ENCODE measurements around the gene MMP25. TPM values are rescaled to one million over a fixed set of nuclear protein-coding genes. Genes with fewer than 3 reads are reported as not detected.

The MMP25 gene
- total RNA-seq, 1 experiment from 2014 or later = 49.0 TPM

DNA sequence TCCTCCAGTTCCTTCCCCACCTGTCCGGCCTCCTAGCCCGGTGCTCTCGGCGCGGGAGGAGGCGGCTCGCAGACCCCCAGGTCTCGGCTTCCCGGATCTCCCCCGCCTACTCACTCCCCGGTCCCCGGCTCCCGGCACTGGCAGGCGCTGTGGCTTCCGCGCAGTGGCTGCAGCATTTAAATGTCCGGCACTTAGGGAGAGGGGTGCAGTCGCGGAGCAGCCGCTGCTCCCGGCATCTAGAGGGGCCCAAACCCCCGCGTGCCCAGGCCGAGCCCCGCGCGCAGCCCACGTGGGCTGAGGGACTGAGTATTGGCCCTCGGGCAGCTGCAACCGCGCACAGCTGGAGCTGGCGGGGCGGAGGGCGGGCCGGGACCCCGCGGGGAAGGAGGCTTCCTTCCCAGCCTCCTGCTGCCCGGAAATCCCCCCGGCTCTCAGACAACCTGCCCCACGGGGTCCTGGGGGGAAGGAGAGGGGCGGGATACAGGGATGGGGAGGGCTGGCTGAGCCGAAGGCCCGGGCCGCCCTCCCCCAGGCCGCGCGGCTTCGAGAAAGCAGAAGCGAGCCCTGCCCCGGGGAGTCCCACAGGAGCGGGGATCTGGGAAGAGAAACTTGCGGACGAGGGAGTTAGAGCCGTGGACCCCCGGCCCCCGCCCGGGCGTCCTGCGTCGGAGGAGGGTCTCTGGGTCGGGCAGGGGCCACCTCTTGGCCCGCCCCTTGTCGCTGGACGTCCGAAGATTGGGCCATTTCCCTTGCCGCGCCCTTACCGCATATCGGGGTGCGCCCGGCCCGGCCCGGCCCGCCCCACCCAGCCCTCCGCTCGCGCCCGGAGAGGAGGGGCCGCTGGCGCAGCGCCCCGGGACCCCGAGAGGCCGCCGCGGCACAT lies at the start of gene MMP25 (continued):
- TF ChIP-seq, protein P1, sequence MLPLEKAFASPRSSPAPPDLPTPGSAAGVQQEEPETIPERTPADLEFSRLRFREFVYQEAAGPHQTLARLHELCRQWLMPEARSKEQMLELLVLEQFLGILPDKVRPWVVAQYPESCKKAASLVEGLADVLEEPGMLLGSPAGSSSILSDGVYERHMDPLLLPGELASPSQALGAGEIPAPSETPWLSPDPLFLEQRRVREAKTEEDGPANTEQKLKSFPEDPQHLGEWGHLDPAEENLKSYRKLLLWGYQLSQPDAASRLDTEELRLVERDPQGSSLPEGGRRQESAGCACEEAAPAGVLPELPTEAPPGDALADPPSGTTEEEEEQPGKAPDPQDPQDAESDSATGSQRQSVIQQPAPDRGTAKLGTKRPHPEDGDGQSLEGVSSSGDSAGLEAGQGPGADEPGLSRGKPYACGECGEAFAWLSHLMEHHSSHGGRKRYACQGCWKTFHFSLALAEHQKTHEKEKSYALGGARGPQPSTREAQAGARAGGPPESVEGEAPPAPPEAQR (CRISPR knock-in tag; IDR thresholded peaks at IDR 0.05) = no peak
- TF ChIP-seq ZBTB21 (CRISPR knock-in tag; IDR thresholded peaks at IDR 0.05; ENCODE audit: borderline replicate concordance) = no peak
- no peak; the same call in 1 of the 2 replicates for TF ChIP-seq CREM (CRISPR knock-in tag; IDR thresholded peaks at IDR 0.05)
- TF ChIP-seq, protein P2, sequence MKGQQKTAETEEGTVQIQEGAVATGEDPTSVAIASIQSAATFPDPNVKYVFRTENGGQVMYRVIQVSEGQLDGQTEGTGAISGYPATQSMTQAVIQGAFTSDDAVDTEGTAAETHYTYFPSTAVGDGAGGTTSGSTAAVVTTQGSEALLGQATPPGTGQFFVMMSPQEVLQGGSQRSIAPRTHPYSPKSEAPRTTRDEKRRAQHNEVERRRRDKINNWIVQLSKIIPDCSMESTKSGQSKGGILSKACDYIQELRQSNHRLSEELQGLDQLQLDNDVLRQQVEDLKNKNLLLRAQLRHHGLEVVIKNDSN (CRISPR knock-in tag; IDR thresholded peaks at IDR 0.05) = peak; percentile 56; the same call in 1 of the 2 replicates
- TF ChIP-seq EMX1 (CRISPR knock-in tag; IDR thresholded peaks at IDR 0.05) = no peak
- no peak for TF ChIP-seq ZNF532 (CRISPR knock-in tag; IDR thresholded peaks at IDR 0.05; ENCODE audit: borderline replicate concordance)
- TF ChIP-seq CTCF (IDR thresholded peaks at IDR 0.05) = no peak
- TF ChIP-seq GTF2I (CRISPR knock-in tag; conservative IDR thresholded peaks at IDR 0.05) = no peak
- TF ChIP-seq ARID4B (CRISPR knock-in tag; IDR thresholded peaks at IDR 0.05; ENCODE audit: borderline replicate concordance) = peak; percentile 43; the same call in 1 of the 2 replicates
- no peak for TF ChIP-seq ZNF263 (CRISPR knock-in tag; IDR thresholded peaks at IDR 0.05; ENCODE audit: low read depth)

GRCh38 chr16:2999929-3000328 lies 46.4 kb upstream of the MMP25 start:
- Mint-ChIP-seq H3K27ac (no peak overlapping the region), H3K36me3 (no peaks in the 10 kb centered on the region), H3K4me3 (no peak overlapping the region), H3K4me1 (peaks cover 5% of the 10 kb centered on the region), H3K9me3 (no peaks in the 10 kb centered on the region), H3K27me3 (ENCODE audit: low read depth) (no peaks in the 10 kb centered on the region)
- no peak for DNase-seq (ENCODE audit: low spot score)
- no peak for ATAC-seq
- ChIA-PET CTCF (interaction anchor here (1.1 to 13.4 kb wide), 3 partner anchors 9 to 30 kb away, joined by 3 to 355 read pairs (median 13); no protein-coding TSS in a partner anchor), POLR2A (interaction anchor here (13.9 kb wide), 1 partner anchor 22 kb away, joined by 502 read pairs; the partner anchor contains the start of genes CLDN6, HCFC1R1, THOC6 and TNFRSF12A)
- TF ChIP-seq RELA (CRISPR knock-in tag; IDR thresholded peaks at IDR 0.05; ENCODE audit: borderline replicate concordance) = no peak
- no peak for TF ChIP-seq ETV6 (CRISPR knock-in tag; IDR thresholded peaks at IDR 0.05)
- TF ChIP-seq ERG (CRISPR knock-in tag; IDR thresholded peaks at IDR 0.05) = no peak
- TF ChIP-seq, protein P3, sequence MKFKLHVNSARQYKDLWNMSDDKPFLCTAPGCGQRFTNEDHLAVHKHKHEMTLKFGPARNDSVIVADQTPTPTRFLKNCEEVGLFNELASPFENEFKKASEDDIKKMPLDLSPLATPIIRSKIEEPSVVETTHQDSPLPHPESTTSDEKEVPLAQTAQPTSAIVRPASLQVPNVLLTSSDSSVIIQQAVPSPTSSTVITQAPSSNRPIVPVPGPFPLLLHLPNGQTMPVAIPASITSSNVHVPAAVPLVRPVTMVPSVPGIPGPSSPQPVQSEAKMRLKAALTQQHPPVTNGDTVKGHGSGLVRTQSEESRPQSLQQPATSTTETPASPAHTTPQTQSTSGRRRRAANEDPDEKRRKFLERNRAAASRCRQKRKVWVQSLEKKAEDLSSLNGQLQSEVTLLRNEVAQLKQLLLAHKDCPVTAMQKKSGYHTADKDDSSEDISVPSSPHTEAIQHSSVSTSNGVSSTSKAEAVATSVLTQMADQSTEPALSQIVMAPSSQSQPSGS (CRISPR knock-in tag; IDR thresholded peaks at IDR 0.05; ENCODE audit: borderline replicate concordance, low read depth) = no peak
- TF ChIP-seq, protein P1 (CRISPR knock-in tag; IDR thresholded peaks at IDR 0.05) = no peak

Data from WTC11 (cell line).